ENCODE measurements around the gene RAPGEF2. TPM values are rescaled to one million over a fixed set of nuclear protein-coding genes. Genes with fewer than 3 reads are reported as not detected.

RAPGEF2 gene
- total and polyA plus RNA-seq, 2 donors (not counting 3 experiments of a cell fraction or from before 2014, with no cell fraction given), result 28.7 to 55.2 TPM

GRCh38 chr4:159291176-159291575 is 188.3 kb downstream of the RAPGEF2 start:
- H2AFZ ChIP-seq (ENCODE audit: low read depth, low read length), result no peak overlapping the region
- TF ChIP-seq FOS (IDR thresholded peaks at IDR 0.05; ENCODE audit: borderline replicate concordance, insufficient read depth, low read length) (no peak), GATA2 (IDR thresholded peaks at IDR 0.05; ENCODE audit: insufficient read depth, insufficient read length, low read depth, low read length) (no peak), EZH2 (IDR thresholded peaks at IDR 0.05; ENCODE audit: borderline replicate concordance, low read depth, low read length, severe bottlenecking) (no peak), POLR2A (IDR thresholded peaks at IDR 0.05; ENCODE audit: low read depth, low read length) (no peak), CTCF (IDR thresholded peaks at IDR 0.05; ENCODE audit: extremely low read depth in 1 of 2, insufficient read depth in 1 of 2, low read depth in 1 of 2, low read length in 2 of 2) (no peak), MYC (IDR thresholded peaks at IDR 0.05; ENCODE audit: low read depth, low read length) (no peak), POLR2AphosphoS5 (IDR thresholded peaks at IDR 0.05; ENCODE audit: insufficient read depth, low read depth, low read length) (no peak), MAX (IDR thresholded peaks at IDR 0.05; ENCODE audit: insufficient read depth, insufficient read length) (no peak), JUN (IDR thresholded peaks at IDR 0.05; ENCODE audit: borderline replicate concordance, insufficient read depth, insufficient read length, low read depth) (no peak)
- dilution Hi-C loops (cut with MboI; ENCODE audit: extremely low pct_ligation_motif_present, low sequenced_read_pairs) (no loop called here), intact Hi-C loops (cut with micrococcal nuclease) (no loop called here)
- DNase-seq (ENCODE audit: low read depth, low spot score), result no peak
- ChIA-PET CTCF (no interaction called here), POLR2A (no interaction called here)
- FAIRE-seq, result no peak
- no peak overlapping the region for H3K4me2 ChIP-seq (ENCODE audit: insufficient read depth, low read length)
- H3K9me3 ChIP-seq (replicated peaks; ENCODE audit: control insufficient read depth, insufficient read depth, low read length), result no peaks in the 10 kb centered on the region
- H3K27ac ChIP-seq (ENCODE audit: insufficient read depth, low read depth, low read length), result no peak overlapping the region
- peaks cover 2% of the 10 kb centered on the region for H3K79me2 ChIP-seq (ENCODE audit: control insufficient read depth, insufficient read depth, low read length)
- H3K27me3 ChIP-seq (ENCODE audit: control insufficient read depth in 2 of 2, insufficient read depth in 2 of 2, low read length in 2 of 2), result no peaks in the 10 kb centered on the region
- peaks cover 7% of the 10 kb centered on the region for H3K4me1 ChIP-seq (ENCODE audit: control insufficient read depth, extremely low read depth, insufficient read depth, low read length)
- H3K4me3 ChIP-seq (replicated peaks in 1 of 3; ENCODE audit: insufficient read depth in 1 of 3, low read depth in 1 of 3, low read length in 3 of 3), result no peak overlapping the region
- H3K9ac ChIP-seq (replicated peaks; ENCODE audit: extremely low read depth, insufficient read depth, low read length), result no peak overlapping the region
- H4K20me1 ChIP-seq (replicated peaks; ENCODE audit: control insufficient read depth, extremely low read depth, insufficient read depth, low read length), result peaks cover 2% of the 10 kb centered on the region
- no TSS peak for BruUV-seq (replicated peaks)
- no peaks in the 10 kb centered on the region for H3K9me1 ChIP-seq (replicated peaks; ENCODE audit: control insufficient read depth, extremely low read depth, insufficient read depth, low read length)
- H3K36me3 ChIP-seq (ENCODE audit: control insufficient read depth in 2 of 2, extremely low read depth in 1 of 2, insufficient read depth in 2 of 2, low read length in 2 of 2), result no peaks in the 10 kb centered on the region
